Renal cortical epithelial cell (primary cell): ENCODE data around the gene RBBP7. TPM values are rescaled to one million over a fixed set of nuclear protein-coding genes. Genes with fewer than 3 reads are reported as not detected.

ENCODE experiments used
- DNase-seq: peaks from one replicate; pipeline ENCODE4 v3.0.0-alpha.2; 2011; ENCODE audit warnings: low read depth
- total RNA-seq: library from RNA; depleted of rRNA; stranded (reverse); fragments of >200 nt; gene quantifications from 2 replicates; pipeline ENCODE4 v1.2.3, GENCODE V29; 2014

Gene RBBP7
- 135 and 137 TPM in 2 replicates for total RNA-seq

DNA sequence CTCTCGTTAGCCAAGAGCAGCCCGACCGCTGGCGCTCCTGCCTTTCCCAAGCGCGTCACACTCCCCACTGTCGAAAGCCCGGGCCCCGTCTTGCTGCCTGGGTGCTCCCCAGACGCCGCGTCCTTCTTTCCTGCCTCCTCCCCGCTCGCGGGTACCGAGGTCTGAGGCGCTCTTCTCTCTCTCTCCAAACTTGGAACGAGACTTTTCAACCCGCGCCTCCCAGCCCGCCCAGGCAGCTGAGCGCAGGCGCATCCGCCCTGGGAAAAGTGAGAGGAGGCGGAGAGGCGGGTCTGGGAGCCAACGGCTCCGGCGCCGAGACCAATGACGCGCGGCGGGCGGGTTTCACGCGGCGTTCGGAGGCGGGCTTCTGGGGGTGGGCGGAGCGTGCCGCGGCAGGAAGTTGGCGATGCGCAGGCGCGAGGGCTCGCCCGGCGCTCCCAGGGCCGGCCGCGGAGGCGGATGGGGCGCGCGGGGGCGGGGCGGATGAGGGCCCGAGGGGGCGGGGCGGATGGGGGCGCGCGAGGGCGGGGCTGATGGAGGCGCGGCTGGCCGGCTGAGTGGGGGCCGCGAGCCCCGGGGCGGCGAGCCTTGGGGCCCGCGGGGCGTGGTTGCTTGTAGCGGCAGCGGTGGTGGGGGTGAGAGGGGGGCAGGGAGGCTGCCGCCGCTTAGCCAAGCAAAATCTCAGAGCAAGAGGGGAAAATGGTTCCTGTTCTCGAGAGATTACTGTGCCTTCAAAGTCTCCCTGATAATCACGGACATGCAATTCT is at the start of gene RBBP7:
RBBP7 (minus strand) TSS at position 268 of the 767 bp plus-strand sequence. CDS start 309 bp downstream, outside the sequence.
- peak; percentile 61 for DNase-seq

DNA sequence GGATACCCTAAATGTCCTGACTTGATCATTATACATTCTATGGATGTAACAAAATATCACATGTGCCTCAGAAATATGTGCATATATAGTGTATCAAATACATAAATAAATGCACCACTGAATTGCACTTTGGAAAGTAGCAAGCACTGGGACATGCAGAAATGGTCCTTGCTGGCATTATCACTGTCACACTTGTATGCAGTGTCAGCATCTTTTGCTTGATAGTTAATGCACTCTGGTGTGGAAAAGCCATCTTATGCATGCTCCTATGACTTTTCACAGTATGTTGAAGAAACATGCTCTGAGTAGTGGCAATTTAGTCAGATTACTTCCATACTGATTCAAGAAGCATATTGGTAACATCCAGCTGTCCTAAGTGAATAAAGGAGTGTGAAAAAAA is 48.8 kb upstream of the RBBP7 start:
- no peak for DNase-seq

DNA sequence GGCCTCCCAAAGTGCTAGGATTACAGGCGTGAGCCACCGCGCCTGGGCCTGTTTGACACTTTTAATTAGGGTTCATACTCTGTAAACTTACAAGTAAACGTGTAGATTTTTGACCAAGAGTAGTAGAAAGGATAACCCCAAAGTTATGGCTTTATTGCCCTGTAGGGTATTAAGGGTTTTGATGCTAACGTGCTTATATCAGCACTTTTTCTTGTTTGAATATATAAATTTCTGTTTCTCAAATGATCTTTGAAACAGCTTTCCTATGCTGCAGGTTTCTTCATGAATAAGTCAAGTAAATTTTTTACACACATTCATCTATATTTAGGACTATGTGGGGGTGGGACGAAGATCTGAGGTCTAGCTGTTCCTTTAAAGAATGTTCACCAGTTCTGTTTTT is 47.0 kb upstream of the RBBP7 start:
- no peak for DNase-seq

DNA sequence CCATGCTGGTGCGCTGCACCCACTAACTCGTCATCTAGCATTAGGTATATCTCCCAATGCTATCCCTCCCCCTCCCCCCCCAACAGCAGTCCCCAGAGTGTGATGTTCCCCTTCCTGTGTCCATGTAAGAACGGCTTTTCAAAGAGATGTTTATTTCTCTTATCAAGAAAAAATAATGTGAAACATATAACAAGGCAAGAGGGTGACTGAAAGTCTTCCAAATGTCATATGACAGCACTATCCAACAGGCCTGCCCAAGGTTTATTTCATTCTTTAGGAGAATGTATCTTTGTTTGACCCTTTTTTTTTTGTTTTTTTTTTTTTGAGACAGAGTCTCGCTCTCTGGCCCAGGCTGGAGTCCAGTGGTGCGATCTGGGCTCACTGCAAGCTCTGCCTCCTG is 46.4 kb upstream of the RBBP7 start:
- DNase-seq = no peak

DNA sequence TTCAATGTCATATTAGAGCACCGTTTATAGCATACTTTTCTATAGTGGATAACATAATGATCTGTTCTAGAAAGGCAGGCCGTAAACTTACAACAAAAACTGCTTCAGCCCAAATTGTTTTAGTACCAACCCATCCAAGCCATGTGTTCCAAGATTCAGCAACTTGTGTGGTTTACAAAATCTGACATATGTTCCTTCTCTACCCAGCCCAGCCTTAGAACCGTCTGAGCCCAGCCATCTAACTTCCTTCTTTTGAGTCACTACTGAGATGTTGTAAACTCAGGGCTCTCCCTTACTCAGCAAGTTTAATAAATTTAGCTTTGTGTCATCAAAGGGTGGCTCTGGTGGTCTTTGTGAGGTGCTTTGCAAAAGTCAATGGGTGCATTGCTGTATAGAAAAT is 43.9 kb upstream of the RBBP7 start:
- no peak for DNase-seq

DNA sequence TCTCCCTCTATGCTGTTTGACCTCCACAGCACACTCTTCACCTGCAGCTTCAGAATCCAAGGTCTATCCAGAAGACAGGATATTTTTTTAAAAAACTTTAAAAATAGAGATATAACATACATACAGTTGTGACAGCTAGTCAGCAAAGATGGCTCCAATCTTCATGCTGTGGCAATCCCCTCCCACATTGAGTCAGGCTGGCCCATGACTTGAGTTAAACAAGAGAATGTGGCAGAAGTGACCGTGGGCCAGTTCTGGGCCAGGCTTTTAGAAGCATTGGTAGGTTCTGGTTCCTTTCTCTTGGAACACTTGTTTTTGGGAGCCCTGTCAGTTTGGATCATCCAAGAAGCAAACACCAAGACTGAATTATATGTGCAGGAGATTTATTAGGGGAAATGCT is 40.2 kb upstream of the RBBP7 start:
- DNase-seq = no peak

DNA sequence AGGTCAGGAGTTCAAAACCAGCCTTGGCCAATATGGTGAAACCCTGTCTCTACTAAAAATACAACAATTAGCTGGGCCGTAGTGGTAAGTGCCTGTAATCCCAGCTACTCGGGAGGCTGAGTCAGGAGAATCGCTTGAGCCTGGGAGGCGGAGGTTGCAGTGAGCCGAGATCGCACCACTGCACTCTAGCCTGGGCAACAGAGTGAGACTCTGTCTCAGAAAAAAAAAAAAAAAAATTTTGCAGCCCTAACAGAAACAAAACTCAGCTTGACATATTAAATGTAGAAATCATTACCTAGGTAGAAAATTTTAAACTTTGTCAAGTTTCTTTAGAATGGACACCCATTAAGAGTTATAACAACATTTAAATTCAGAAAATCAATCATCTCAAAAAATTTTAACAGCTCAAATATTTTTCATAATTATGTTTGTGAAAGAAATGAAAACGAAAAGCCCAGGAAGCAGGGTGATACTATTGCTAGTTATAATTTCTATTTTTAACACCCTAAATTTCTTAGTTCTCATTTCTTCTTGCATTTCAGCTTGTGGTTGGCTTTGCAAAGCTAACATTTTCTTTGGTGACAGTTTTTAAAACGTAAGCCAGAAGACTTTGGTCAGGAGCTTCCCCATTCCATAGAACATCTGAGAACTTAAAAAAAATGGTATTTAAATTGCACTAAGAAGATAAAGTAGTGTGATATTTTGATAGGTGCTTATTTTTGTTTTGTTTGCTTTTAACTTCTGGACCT is 33.3 kb upstream of the RBBP7 start:
- no peak for DNase-seq

DNA sequence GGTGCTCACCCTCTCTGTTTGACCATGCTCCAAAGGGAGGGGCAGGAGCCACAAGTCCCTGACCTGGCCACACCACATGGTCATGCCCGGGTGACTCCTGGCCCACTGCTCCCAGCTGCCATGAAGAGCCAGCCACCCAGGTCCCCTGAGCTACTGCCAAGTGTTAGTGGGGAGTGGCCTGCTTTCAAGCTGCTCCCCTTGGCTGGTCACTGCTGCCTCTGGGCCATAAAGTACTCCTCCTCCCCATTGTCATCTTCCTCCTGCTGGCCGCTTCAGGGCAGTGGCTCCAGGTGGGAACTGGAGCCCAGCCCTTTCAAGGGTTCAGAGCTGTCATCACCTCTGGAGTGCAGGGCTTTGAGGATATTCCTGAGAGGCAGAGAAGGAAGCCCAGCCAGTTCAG is 27.3 kb upstream of the RBBP7 start:
- DNase-seq = peak; percentile 5

DNA sequence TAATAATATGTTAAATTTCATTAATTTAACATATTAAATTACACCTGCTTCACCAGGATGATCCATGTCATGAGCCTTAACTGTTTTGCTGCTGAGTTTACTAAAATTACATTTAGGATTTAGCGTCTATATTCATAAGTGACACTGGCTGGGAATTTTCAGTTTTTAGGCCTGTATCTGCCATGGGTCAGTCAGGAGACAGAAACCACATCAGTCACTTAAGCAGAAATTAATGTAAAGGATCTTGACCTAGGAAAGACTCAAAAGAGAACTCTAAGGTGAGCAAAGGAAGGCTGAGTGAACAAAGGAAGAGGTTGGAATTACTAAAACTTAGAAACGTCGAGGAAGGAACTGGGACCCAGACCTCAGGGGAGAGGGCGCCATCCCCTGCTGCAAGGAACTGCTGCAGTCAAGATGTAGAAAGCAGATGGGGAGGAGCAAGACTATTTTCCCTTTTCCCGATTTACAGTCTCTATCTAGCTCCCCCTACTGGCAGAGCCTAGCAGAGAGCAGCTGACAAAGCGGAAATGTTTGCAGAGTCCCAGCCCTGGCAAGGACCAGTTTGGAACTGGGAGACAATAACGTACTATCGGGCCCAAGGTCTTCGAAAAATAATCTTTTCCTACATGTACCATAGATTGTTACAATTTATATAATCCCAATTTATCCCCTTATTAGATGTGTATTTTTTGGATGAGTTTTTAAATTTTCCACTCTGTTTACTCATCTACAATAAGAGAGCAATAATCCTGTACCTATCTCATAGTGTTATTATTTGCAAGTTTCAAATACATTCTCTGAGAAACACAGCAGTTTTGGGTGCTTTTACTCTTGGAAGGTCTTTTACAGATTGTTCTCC is 22.6 kb upstream of the RBBP7 start:
- DNase-seq = peak; percentile 76

DNA sequence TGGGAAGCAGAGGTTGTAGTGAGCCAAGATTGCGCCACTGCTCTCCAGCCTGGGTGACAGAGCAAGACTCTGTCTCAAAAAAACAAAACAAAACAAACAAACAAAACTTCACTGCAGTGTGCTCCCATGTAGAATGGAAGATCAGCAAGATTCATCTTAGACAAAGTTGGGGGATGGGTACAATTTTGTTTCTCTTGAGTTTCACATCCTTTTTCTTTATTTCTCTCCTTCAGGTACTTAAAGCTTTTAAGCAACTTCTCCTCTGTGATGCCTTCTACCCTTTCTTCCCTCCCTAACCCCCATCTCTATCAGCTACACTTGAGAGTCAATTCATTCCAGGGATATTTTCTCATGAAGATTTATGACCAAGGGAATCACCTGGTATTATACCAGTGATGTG is 15.5 kb upstream of the RBBP7 start:
- no peak for DNase-seq

DNA sequence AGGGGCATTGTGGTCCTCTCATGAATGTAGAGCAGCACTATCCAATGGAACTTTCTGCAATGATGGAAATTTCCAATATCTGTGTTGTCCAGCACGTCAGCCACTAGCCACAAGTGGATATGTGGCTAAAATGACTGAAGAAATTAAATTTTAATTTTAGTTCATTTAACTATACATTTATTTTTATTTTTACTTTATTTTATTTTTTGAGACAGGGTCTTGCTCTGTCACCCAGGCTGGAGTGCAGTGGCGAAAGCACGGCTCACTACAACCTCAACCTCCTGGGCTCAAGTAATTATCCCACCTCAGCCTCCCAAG is 13.3 kb upstream of the RBBP7 start:
- DNase-seq = no peak

DNA sequence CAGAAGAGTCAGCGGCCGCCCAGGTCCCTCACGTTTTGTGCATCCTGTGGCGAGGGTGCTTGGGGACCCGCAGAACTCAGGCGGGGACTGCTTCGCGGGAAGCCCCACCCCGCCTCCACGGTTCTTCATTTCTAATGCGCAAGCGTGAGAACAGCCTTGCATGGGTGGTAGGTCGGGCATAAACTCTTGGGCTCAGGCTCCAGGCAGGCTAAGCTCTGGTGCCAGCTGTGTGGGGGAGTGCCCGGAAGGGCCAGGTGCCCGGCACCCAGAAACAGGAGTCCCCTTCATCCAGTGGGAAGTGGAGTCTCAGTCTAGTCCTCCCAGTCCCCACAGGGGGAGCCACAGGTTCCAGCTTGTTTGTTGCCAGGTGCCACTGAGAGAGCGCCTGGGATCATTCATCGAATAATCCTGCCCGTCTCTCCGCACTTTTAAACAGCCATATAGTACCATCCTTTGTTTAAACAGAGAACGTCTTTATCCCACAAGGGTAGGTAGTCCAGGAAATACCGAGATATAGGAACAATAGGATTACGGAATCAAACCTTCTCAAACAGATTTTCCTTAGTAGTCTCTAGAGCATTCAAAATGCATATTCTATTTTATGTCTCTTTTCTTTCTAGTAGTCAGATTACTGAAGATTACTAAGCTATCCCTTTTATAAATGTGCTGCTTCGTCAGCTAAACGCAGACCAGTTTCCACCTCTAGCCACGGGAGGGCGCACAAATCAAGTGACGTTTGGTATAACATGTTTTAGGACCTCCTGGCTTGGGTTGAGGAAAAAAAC is 12.7 kb upstream of the RBBP7 start:
- DNase-seq = peak; percentile 48

DNA sequence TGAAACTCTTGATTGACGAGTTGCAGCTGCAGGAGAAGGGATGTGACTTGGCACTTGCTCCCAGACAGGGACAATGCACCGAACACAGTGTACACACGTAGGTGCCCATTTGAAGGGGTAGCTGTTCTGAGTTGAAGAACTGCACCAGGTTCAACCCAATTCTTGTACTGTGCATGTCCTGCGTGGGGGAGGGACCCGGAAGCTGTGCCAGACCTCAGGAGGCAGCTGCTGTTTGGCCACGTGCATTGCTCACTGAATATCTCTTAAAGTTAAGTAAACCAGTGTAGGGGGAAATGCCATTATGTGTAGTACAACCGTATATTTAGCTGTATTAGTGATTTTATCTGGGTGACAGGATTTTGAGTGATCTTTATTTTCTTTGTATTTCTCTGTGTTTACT is 12.0 kb upstream of the RBBP7 start:
- DNase-seq = peak; percentile 9

DNA sequence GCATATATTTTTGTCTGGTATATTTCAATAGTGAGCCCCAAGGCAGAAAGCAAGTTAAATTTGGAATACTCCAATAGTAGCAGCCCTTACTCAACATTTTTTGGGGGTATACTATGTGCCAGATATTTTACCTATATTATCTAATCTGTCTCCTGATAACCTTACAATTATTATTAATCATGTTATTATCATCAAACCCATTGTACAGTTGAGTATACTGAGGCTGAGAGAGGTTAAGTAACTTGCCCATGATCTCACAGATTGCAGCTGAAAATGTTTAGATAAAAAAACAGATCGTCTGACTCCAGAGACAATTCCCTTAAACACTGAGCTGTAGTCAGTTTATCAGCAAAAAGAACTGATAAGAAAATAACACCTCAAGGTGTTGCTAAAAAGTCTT is 6.5 kb upstream of the RBBP7 start:
- DNase-seq = no peak

DNA sequence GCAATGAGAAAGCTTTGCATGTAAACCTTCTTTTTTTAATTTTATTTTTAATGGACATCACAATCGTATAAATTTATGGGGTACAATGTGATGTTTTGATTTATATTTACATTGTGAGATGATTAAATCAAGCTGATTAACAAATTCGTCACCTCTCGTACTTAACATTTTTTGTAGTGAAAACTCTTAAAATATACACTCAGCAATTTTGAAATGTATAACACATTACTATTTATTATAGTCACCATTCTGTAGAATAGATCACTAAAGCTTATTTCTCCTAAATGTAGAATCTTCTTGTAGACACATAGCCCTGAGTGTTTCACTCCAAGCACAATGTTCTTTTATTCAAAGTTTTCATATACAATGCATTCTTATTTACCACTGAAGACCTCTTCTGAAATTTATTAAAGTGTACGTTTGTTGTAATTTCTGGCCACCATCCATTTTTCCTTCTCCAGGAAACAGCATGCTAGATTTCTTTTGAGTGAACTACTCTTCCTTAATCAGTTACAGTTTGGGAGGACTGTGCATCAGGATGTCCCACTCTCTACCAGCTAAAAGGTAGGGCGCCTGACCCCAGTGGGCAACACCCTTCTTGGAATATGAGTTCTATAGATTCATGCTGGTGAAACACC is 4.4 kb upstream of the RBBP7 start:
- no peak for DNase-seq

DNA sequence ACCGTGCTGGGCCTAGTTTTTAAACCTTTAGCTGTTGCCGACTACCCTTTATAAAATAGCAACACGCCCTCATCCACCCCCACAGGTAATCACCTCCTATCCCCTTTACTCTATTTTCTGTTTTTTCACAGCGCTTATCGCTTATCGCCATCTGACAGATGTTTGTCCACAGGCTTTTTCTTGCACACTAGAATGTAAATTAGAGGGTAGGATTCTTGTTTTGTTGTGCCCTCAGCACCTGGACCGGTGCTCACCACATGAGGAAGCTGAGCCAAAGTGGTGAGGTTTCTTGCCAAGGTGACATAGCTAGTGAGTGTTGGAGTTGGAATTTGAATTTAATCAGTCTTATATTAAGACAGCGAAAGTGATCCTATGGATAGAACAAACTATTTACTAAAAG is 2.9 kb upstream of the RBBP7 start:
- no peak for DNase-seq

DNA sequence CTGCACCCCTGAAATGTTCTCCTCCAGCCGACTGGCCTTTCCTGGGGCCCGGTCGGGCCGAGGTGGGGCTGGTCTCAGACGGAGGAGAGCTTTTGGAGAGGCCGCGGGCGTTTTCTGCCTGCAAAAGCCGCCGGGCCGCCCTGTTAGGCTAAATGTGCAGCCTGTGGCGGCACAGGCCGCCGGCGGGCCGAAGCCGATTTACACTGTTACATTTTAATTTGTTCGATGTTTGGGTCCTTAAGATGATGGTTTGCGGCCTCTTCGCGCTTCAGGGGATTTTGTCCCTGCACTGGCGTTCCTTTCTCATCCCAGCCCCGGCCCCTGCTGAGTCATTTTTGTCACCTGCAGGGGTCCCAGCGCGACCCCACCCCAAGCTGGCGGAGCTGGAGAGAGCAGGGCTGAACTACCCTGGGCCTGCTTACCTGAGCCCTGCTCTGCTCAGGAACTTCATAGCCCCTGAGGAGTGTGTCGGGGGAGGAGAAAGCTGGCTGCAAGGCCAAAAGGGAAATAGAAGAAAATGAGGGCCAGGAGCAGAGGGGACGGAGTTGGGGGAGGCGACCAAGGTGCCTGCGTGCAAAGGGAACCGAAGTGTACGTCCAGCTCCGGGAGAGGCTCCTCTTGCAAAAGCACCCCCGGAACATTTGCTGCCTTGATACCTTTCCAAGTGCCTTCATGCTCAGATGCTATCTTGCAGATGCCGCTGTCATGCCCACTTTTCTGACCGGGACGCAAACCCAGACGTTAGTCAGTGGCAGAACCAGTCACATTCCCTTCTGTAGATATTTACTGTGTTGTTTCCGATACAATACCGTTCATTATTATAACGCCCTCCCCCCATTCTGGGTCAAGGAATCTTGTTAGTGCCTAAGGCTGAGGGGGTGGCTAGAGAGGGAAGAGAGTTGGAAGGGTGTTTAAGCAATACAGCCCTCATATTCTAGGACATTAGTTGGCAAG is 977 bp upstream of the RBBP7 start:
- DNase-seq = no peak

DNA sequence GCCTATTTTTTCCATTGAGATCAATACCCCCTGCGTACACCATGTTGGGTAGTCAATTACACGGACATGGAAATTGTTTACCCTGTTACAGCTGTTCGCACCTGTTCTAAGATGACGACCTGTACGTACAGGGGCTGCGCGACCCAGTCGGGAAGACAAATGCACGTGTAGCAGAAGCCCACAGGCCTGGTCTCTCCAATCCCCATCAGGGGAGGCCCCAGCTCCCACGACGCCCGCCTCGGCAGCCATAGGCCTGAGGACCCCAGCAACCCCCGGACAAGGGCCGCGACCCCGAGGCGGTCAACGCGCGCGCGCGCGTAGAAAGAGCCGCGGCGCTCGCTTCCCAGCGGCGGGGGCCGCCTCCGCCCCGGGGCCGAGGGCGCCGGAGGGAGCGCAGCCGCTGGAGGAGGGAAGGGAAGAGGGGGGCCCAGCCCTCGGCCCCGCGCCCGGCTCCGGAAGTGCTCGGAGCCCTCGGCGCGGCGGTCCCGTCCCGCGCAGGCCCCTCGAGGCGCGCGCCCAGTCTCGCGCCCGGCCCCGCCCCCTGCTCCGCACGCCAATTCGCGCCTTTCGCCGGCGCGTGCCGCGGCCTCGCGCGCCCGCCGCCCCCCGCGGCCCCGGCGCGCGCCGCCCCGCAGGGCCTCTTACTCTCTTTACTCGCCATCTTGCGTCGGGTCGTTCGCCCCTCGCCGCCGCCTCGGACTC is 618 bp downstream of the RBBP7 start:
- no peak for DNase-seq

DNA sequence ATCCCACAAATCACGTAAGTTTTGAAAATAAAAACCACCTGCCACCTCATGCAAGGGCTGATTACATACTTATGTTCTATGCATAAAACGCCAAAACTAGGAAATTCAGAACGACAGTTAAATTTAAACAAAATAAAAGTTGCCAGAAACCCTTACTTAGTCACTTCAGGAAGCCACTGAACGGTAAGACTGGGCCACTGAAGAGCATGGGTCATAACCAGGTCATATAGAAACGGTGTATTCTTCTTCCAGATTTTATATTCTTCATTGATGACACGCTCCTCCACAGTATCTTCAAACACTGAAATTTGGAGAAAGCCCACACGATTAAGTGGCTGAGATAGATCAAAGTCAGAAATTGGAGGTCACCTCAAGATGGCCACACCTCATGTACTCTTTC is 1.2 kb downstream of the RBBP7 start:
- no peak for DNase-seq

DNA sequence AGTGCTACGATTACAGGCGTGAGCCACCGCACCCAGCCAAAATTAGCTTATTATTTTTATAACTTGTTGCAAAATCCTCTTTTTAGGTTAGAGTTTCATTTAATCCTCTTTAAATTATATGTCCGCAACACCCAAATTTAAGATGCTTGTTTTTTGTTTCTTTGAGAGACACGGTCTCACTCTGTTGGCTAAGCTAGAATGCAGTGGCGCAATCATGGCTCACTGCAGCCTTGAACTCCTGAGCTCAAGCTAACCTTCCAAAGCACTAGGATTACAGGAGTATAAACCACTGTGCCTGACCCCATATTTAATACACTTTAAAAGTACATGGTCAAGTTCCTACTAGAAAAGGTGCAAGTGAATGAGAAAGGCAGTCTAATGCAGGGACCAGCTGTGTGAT is 2.2 kb downstream of the RBBP7 start:
- no peak for DNase-seq
